HG02678 (cell line): Measurements from ENCODE around the gene SLC25A26.
"Not testable (repeated sequence)": the region's sequence is repeated elsewhere in the genome, so short reads cannot be mapped to it uniquely, and the experiment has no call there.

ENCODE experiments used
- ATAC-seq: cut with Tn5 transposase; IDR thresholded peaks from one replicate; pipeline ENCODE4 v1.9.1; 2021; ENCODE audit warnings: mild to moderate bottlenecking, moderate library complexity; ENCODE audit not compliant: unreplicated experiment

Gene SLC25A26

GRCh38 chr3:66226093-66226492, 5.3 kb downstream of the SLC25A26 start:
- not testable (repeated sequence) for ATAC-seq

GRCh38 chr3:66227051-66227450, 6.2 kb downstream of the SLC25A26 start:
- ATAC-seq, result no peak

- no peak for ATAC-seq
These were observed 7.1 kb downstream of the SLC25A26 start for GRCh38 chr3:66227915-66228314.

GRCh38 chr3:66228707-66229106, 7.9 kb downstream of the SLC25A26 start:
- ATAC-seq, result no peak

- ATAC-seq, result no peak
These were observed 9.1 kb downstream of the SLC25A26 start for GRCh38 chr3:66229931-66230330.

GRCh38 chr3:66233033-66233432, 12.2 kb downstream of the SLC25A26 start:
- no peak for ATAC-seq

GRCh38 chr3:66236281-66236680, 15.5 kb downstream of the SLC25A26 start:
- no peak for ATAC-seq

GRCh38 chr3:66237552-66237951, 16.8 kb downstream of the SLC25A26 start:
- ATAC-seq, result no peak

- ATAC-seq, result no peak
These were observed 18.8 kb downstream of the SLC25A26 start for GRCh38 chr3:66239513-66240123.

GRCh38 chr3:66241466-66241865, 20.7 kb downstream of the SLC25A26 start:
- ATAC-seq, result no peak

- ATAC-seq, result no peak
These were observed 22.1 kb downstream of the SLC25A26 start for GRCh38 chr3:66242788-66243464.

GRCh38 chr3:66248641-66249040, 27.8 kb downstream of the SLC25A26 start:
- ATAC-seq, result no peak

- no peak for ATAC-seq
These were observed 33.2 kb downstream of the SLC25A26 start for GRCh38 chr3:66253790-66254620.

GRCh38 chr3:66255865-66256264, 35.1 kb downstream of the SLC25A26 start:
- ATAC-seq, result no peak

- ATAC-seq, result no peak
These were observed 36.0 kb downstream of the SLC25A26 start for GRCh38 chr3:66256806-66257205.

- no peak for ATAC-seq
These were observed 38.9 kb downstream of the SLC25A26 start for GRCh38 chr3:66259566-66260255.

GRCh38 chr3:66260431-66260830, 39.6 kb downstream of the SLC25A26 start:
- no peak for ATAC-seq

GRCh38 chr3:66261355-66261754, 40.6 kb downstream of the SLC25A26 start:
- ATAC-seq, result no peak

GRCh38 chr3:66265649-66266048, 44.8 kb downstream of the SLC25A26 start:
- ATAC-seq, result no peak

GRCh38 chr3:66266551-66266950, 45.8 kb downstream of the SLC25A26 start:
- ATAC-seq, result no peak

GRCh38 chr3:66267031-66267430, 46.2 kb downstream of the SLC25A26 start:
- peak; percentile 48 for ATAC-seq
